DND-41 (cell line): ENCODE results near the gene ALOX5.

ENCODE experiments used
- EZH2 ChIP-seq: IDR thresholded peaks from 3 replicates; pipeline ENCODE4 v1.6.1; 2012; ENCODE audit warnings: borderline replicate concordance, low read depth, mild to moderate bottlenecking, moderate library complexity, low read length, inconsistent platforms; ENCODE audit not compliant: severe bottlenecking
- TF ChIP-seq, protein P1 (sequence below): IDR thresholded peaks from 2 replicates; pipeline ENCODE4 v1.5.1; 2012; ENCODE audit warnings: borderline replicate concordance, low read length, moderate library complexity, mild to moderate bottlenecking; ENCODE audit not compliant: poor library complexity, severe bottlenecking; ENCODE audit errors: extremely low read depth

DNA sequence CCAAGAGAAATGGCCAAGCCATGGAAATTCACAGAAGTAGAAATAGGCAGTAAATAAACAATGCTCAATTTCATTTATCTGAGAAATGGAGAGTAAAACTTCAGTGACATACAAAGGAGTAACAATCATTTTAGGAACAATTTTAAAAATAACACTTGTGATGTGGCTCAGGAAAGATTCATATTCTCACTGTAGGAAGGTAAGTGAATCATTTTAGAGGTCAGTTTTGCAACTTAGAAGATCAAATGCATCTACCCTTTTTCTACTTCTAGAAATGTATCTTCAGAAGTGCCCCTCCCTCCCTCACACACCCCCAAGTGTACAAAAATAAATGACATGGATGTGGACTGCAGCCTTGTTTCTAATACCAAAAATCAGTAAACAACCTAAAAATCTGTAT is 78.3 kb downstream of the ALOX5 start:
- TF ChIP-seq, protein P1, sequence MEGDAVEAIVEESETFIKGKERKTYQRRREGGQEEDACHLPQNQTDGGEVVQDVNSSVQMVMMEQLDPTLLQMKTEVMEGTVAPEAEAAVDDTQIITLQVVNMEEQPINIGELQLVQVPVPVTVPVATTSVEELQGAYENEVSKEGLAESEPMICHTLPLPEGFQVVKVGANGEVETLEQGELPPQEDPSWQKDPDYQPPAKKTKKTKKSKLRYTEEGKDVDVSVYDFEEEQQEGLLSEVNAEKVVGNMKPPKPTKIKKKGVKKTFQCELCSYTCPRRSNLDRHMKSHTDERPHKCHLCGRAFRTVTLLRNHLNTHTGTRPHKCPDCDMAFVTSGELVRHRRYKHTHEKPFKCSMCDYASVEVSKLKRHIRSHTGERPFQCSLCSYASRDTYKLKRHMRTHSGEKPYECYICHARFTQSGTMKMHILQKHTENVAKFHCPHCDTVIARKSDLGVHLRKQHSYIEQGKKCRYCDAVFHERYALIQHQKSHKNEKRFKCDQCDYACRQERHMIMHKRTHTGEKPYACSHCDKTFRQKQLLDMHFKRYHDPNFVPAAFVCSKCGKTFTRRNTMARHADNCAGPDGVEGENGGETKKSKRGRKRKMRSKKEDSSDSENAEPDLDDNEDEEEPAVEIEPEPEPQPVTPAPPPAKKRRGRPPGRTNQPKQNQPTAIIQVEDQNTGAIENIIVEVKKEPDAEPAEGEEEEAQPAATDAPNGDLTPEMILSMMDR = no peak
- TF ChIP-seq EZH2 = no peak
